Fibroblast of pulmonary artery (primary cell): ENCODE results near the gene CEP112.

Experiments used
- DNase-seq: peaks from one replicate; pipeline ENCODE4 v3.0.0-alpha.2; 2010; ENCODE audit warnings: low read depth
- H3K4me3 ChIP-seq: replicated peaks from 2 replicates; pipeline ENCODE4 v1.5.1; 2011; ENCODE audit warnings: low read depth, mild to moderate bottlenecking, control low read depth, low read length, moderate library complexity
- CTCF ChIP-seq: IDR thresholded peaks from 2 replicates; pipeline ENCODE4 v1.5.1; 2011; ENCODE audit warnings: mild to moderate bottlenecking, control low read depth, low read length, inconsistent platforms; ENCODE audit errors: missing control alignments

The CEP112 gene

GRCh38 chr17:65910836-65911235 is 281.1 kb downstream of the CEP112 start:
- no peak overlapping the region for H3K4me3 ChIP-seq
- TF ChIP-seq CTCF, result no peak
- no peak for DNase-seq

GRCh38 chr17:65902831-65903522 is 289.0 kb downstream of the CEP112 start:
- TF ChIP-seq CTCF, result no peak
- H3K4me3 ChIP-seq, result no peak overlapping the region
- no peak for DNase-seq

- no peak for TF ChIP-seq CTCF
- DNase-seq, result no peak
- no peak overlapping the region for H3K4me3 ChIP-seq
Observed at GRCh38 chr17:65902155-65902554, 289.8 kb downstream of the CEP112 start.

GRCh38 chr17:65901394-65901793 is 290.5 kb downstream of the CEP112 start:
- DNase-seq, result no peak
- no peak overlapping the region for H3K4me3 ChIP-seq
- TF ChIP-seq CTCF, result no peak

- H3K4me3 ChIP-seq, result no peak overlapping the region
- DNase-seq, result no peak
- no peak for TF ChIP-seq CTCF
Observed at GRCh38 chr17:65900216-65900615, 291.7 kb downstream of the CEP112 start.

- TF ChIP-seq CTCF, result no peak
- no peak for DNase-seq
- no peak overlapping the region for H3K4me3 ChIP-seq
Observed at GRCh38 chr17:65898651-65899050, 293.3 kb downstream of the CEP112 start.

- TF ChIP-seq CTCF, result no peak
- H3K4me3 ChIP-seq, result no peak overlapping the region
- no peak for DNase-seq
Observed at GRCh38 chr17:65896889-65897288, 295.0 kb downstream of the CEP112 start.
